Parathyroid adenoma (tissue), 2 donors: Measurements from ENCODE around the gene AHCY.
"Not testable (repeated sequence)": the region's sequence is repeated elsewhere in the genome, so short reads cannot be mapped to it uniquely, and the experiment has no call there.

ENCODE experiments used
- H2AFZ ChIP-seq: fragments of 300-600 bp; sonication (generic); one replicate; pipeline ENCODE4 v1.7.0; 2017; ENCODE audit warnings: antibody characterized with exemption, mild to moderate bottlenecking
- H3K27ac ChIP-seq: fragments of 300-600 bp; sonication (generic); one replicate; pipeline ENCODE4 v1.7.0; 2017
- H3K27me3 ChIP-seq: fragments of 300-600 bp; sonication (generic); one replicate; pipeline ENCODE4 v1.7.0; 2017; ENCODE audit warnings: low read length; ENCODE audit not compliant: control insufficient read depth, insufficient read depth
- H3K36me3 ChIP-seq: fragments of 300-600 bp; sonication (generic); one replicate; pipeline ENCODE4 v1.7.0; 2017; ENCODE audit warnings: low read length; ENCODE audit not compliant: control insufficient read depth, insufficient read depth
- H3K4me1 ChIP-seq: fragments of 300-600 bp; sonication (generic); one replicate; pipeline ENCODE4 v1.7.0; 2017; ENCODE audit warnings: control low read depth
- H3K4me2 ChIP-seq: fragments of 300-600 bp; sonication (generic); one replicate; pipeline ENCODE4 v1.7.0; 2017; ENCODE audit warnings: low read length
- H3K4me3 ChIP-seq: fragments of 300-600 bp; sonication (generic); one replicate; pipeline ENCODE4 v1.7.0; 2017; ENCODE audit warnings: low read depth, low read length
- H3K79me2 ChIP-seq: fragments of 300-600 bp; sonication (generic); one replicate; pipeline ENCODE4 v1.7.0; 2017; ENCODE audit warnings: control low read depth
- H3K9ac ChIP-seq: fragments of 300-600 bp; sonication (generic); one replicate; pipeline ENCODE4 v1.7.0; 2017; ENCODE audit warnings: mild to moderate bottlenecking
- H3K9me3 ChIP-seq: fragments of 300-600 bp; sonication (generic); one replicate; pipeline ENCODE4 v1.7.0; 2017; ENCODE audit warnings: low read length; ENCODE audit not compliant: control insufficient read depth
- CTCF ChIP-seq: fragments of 300-600 bp; sonication (generic); IDR thresholded peaks from one replicate; pipeline ENCODE4 v1.7.0; 2017; ENCODE audit warnings: antibody characterized with exemption, mild to moderate bottlenecking
- donor health status: primary hyperparathyroidism.

Gene AHCY

GRCh38 chr20:34254979-34255378 is 48.2 kb downstream of the AHCY start:
- no peaks in the 10 kb centered on the region for H3K36me3 ChIP-seq
- H3K9ac ChIP-seq, result no peak overlapping the region
- TF ChIP-seq CTCF, result no peak

GRCh38 chr20:34252431-34253086 is 50.6 kb downstream of the AHCY start:
- H3K27me3 ChIP-seq, H3K4me1 ChIP-seq, H3K4me3 ChIP-seq, H3K9ac ChIP-seq, H3K36me3 ChIP-seq, H2AFZ ChIP-seq, H3K27ac ChIP-seq, H3K9me3 ChIP-seq, H3K4me2 ChIP-seq, H3K79me2 ChIP-seq: not testable (repeated sequence)

More at GRCh38 chr20:34254979-34255378, 48.2 kb downstream of the AHCY start:
- H3K27me3 ChIP-seq, result no peaks in the 10 kb centered on the region
- no peak overlapping the region for H3K4me3 ChIP-seq
- H3K9me3 ChIP-seq, result no peaks in the 10 kb centered on the region
- H2AFZ ChIP-seq, result no peak overlapping the region
- H3K27ac ChIP-seq, result no peak overlapping the region
- H3K4me2 ChIP-seq, result no peak overlapping the region
- H3K79me2 ChIP-seq, result no peaks in the 10 kb centered on the region
- H3K4me1 ChIP-seq, result no peaks in the 10 kb centered on the region

GRCh38 chr20:34251619-34252018 is 51.5 kb downstream of the AHCY start:
- no peaks in the 10 kb centered on the region for H3K36me3 ChIP-seq
- TF ChIP-seq CTCF, result no peak
- no peaks in the 10 kb centered on the region for H3K27me3 ChIP-seq
- no peaks in the 10 kb centered on the region for H3K4me1 ChIP-seq
- H3K9me3 ChIP-seq, result no peaks in the 10 kb centered on the region
- no peak overlapping the region for H2AFZ ChIP-seq
- H3K79me2 ChIP-seq, result no peaks in the 10 kb centered on the region
- no peak overlapping the region for H3K9ac ChIP-seq
- H3K27ac ChIP-seq, result no peak overlapping the region
- no peak overlapping the region for H3K4me2 ChIP-seq
- no peak overlapping the region for H3K4me3 ChIP-seq

GRCh38 chr20:34250005-34250404 is 53.1 kb downstream of the AHCY start:
- Histone ChIP-seq H3K4me3 (no peak overlapping the region), H3K9me3 (no peaks in the 10 kb centered on the region), H3K27me3 (no peaks in the 10 kb centered on the region), H3K27ac (no peak overlapping the region), H3K4me2 (no peak overlapping the region), H3K4me1 (no peaks in the 10 kb centered on the region), H3K79me2 (no peaks in the 10 kb centered on the region), H3K36me3 (no peaks in the 10 kb centered on the region), H3K9ac (no peak overlapping the region), H2AFZ (no peak overlapping the region)
- no peak for TF ChIP-seq CTCF

GRCh38 chr20:34249291-34249690 is 53.9 kb downstream of the AHCY start:
- Histone ChIP-seq H2AFZ (no peak overlapping the region), H3K27me3 (no peaks in the 10 kb centered on the region), H3K9me3 (no peaks in the 10 kb centered on the region), H3K4me1 (no peaks in the 10 kb centered on the region), H3K9ac (no peak overlapping the region), H3K4me3 (no peak overlapping the region), H3K79me2 (no peaks in the 10 kb centered on the region), H3K27ac (no peak overlapping the region), H3K4me2 (no peak overlapping the region), H3K36me3 (no peaks in the 10 kb centered on the region)
- no peak for TF ChIP-seq CTCF
